ENCODE data around the gene MTMR11. TPM values are rescaled to one million over a fixed set of nuclear protein-coding genes. Genes with fewer than 3 reads are reported as not detected.
"Not testable (repeated sequence)": the region's sequence is repeated elsewhere in the genome, so short reads cannot be mapped to it uniquely, and the experiment has no call there.

Gene MTMR11
- total RNA-seq, 1 experiment from 2014 or later: 7.1 TPM

GRCh38 chr1:149942207-149942606 lies 5.5 kb upstream of the MTMR11 start (continued):
- TF ChIP-seq ZNF512 (CRISPR knock-in tag; IDR thresholded peaks at IDR 0.05; ENCODE audit: borderline replicate concordance) (no peak), ZMAT4 (CRISPR knock-in tag; IDR thresholded peaks at IDR 0.05) (no peak), JUN (CRISPR knock-in tag; IDR thresholded peaks at IDR 0.05) (no peak)

DNA sequence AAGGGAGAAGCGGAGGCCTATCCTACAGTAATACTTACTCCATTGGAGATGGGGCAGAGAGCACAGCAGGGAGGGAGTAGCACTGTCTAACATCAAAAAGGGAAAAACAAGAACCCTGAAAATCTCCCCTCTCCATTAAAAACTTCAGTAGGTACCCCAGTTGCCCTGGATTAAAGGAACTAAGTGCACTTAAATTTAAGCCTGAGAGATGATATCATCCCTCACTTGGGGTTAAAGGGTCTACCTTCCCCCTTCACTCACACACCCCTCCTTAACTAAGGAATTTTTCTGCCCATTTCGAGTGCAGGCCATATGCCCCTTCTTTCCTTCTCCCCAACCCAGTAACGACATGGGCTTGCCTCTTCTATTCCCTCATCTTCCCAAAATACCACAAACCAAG lies 3.7 kb upstream of the MTMR11 start:
- ATAC-seq (no peak), DNase-seq (ENCODE audit: low spot score) (no peak)
- H3K27me3 Mint-ChIP-seq (ENCODE audit: low read depth): no peaks in the 10 kb centered on the region; the same call in 1 of the 2 replicates
- POLR2A ChIA-PET: interaction anchor here (0.7 kb wide), 1 partner anchor 52 kb away, joined by 3 read pairs; no protein-coding TSS in a partner anchor
- H3K9me3 Mint-ChIP-seq: no peaks in the 10 kb centered on the region
- H3K4me1 Mint-ChIP-seq: peaks cover 65% of the 10 kb centered on the region
- no peak overlapping the region for H3K4me3 Mint-ChIP-seq
- H3K27ac Mint-ChIP-seq: peak overlapping the region; percentile 71
- TF ChIP-seq CREM (CRISPR knock-in tag; IDR thresholded peaks at IDR 0.05): no peak
- CTCF ChIA-PET: no interaction called here
- peaks cover 11% of the 10 kb centered on the region for H3K36me3 Mint-ChIP-seq

DNA sequence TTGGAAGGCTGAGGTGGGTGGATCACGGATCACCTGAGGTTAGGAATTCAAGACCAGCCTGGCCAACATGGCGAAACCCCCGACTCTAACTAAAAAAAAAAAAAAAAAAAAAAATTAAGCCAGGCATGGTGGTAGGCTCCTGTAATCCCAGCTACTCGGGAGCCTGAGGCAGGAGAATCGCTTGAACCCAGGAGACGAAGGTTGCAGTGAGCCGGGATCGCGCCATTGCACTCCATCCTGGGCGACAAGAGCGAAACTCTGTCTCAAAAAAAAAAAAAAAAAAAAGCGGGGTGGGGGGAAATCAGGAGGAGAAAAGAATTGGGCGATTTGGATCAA lies 2.0 kb upstream of the MTMR11 start:
- not testable (repeated sequence) for H3K27me3 Mint-ChIP-seq (ENCODE audit: low read depth); H3K36me3 Mint-ChIP-seq; DNase-seq (ENCODE audit: low spot score); ATAC-seq; H3K9me3 Mint-ChIP-seq
- Mint-ChIP-seq H3K4me1 (peaks cover 65% of the 10 kb centered on the region), H3K4me3 (peak overlapping the region; percentile 55), H3K27ac (peak overlapping the region; percentile 99)
- ChIA-PET POLR2A (interaction anchor here (0.6 to 2.1 kb wide), 4 partner anchors 9 to 1068 kb away, joined by 3 to 19 read pairs (median 4); a partner anchor contains a TSS), CTCF (interaction anchor here (0.6 to 1.0 kb wide), 3 partner anchors 16 to 249 kb away, joined by 3 read pairs; no protein-coding TSS in a partner anchor)

GRCh38 chr1:149937759-149938158 lies 1.1 kb upstream of the MTMR11 start:
- no peaks in the 10 kb centered on the region; the same call in 1 of the 2 replicates for H3K27me3 Mint-ChIP-seq (ENCODE audit: low read depth)
- H3K4me1 Mint-ChIP-seq: peaks cover 60% of the 10 kb centered on the region
- no peak for ATAC-seq
- POLR2A ChIA-PET: interaction anchor here (0.6 to 2.2 kb wide), 7 partner anchors 10 to 1219 kb away, joined by 3 to 16 read pairs (median 4); a partner anchor contains a TSS
- no peaks in the 10 kb centered on the region for H3K36me3 Mint-ChIP-seq
- CTCF ChIA-PET: interaction anchor here (0.5 to 1.5 kb wide), 3 partner anchors 10 to 249 kb away, joined by 4 to 7 read pairs (median 5); partner anchors contain the start of gene SF3B4
- H3K4me3 Mint-ChIP-seq: peak overlapping the region; percentile 77
- no peaks in the 10 kb centered on the region for H3K9me3 Mint-ChIP-seq
- DNase-seq (ENCODE audit: low spot score): no peak
- peak overlapping the region; percentile 94 for H3K27ac Mint-ChIP-seq
- TF ChIP-seq, protein P1, sequence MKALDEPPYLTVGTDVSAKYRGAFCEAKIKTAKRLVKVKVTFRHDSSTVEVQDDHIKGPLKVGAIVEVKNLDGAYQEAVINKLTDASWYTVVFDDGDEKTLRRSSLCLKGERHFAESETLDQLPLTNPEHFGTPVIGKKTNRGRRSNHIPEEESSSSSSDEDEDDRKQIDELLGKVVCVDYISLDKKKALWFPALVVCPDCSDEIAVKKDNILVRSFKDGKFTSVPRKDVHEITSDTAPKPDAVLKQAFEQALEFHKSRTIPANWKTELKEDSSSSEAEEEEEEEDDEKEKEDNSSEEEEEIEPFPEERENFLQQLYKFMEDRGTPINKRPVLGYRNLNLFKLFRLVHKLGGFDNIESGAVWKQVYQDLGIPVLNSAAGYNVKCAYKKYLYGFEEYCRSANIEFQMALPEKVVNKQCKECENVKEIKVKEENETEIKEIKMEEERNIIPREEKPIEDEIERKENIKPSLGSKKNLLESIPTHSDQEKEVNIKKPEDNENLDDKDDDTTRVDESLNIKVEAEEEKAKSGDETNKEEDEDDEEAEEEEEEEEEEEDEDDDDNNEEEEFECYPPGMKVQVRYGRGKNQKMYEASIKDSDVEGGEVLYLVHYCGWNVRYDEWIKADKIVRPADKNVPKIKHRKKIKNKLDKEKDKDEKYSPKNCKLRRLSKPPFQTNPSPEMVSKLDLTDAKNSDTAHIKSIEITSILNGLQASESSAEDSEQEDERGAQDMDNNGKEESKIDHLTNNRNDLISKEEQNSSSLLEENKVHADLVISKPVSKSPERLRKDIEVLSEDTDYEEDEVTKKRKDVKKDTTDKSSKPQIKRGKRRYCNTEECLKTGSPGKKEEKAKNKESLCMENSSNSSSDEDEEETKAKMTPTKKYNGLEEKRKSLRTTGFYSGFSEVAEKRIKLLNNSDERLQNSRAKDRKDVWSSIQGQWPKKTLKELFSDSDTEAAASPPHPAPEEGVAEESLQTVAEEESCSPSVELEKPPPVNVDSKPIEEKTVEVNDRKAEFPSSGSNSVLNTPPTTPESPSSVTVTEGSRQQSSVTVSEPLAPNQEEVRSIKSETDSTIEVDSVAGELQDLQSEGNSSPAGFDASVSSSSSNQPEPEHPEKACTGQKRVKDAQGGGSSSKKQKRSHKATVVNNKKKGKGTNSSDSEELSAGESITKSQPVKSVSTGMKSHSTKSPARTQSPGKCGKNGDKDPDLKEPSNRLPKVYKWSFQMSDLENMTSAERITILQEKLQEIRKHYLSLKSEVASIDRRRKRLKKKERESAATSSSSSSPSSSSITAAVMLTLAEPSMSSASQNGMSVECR (CRISPR knock-in tag; IDR thresholded peaks at IDR 0.05; ENCODE audit: borderline replicate concordance): no peak
- TF ChIP-seq NR2C2 (CRISPR knock-in tag; IDR thresholded peaks at IDR 0.05) (no peak), ATF3 (CRISPR knock-in tag; conservative IDR thresholded peaks at IDR 0.05) (no peak), JAZF1 (CRISPR knock-in tag; IDR thresholded peaks at IDR 0.05) (no peak), ZNF219 (CRISPR knock-in tag; IDR thresholded peaks at IDR 0.05; ENCODE audit: borderline replicate concordance) (no peak)
